Adrenal gland (tissue), 5 donors: ENCODE results near the gene KRTAP4-5.

Source experiments
- POLR2A ChIP-seq, 2 donors: fragments of 450-650 bp; IDR thresholded peaks; one replicate each; pipeline ENCODE4 v1.6.1; 2017; ENCODE audit warnings: antibody characterized with exemption in 2 of 2, mild to moderate bottlenecking in 2 of 2, moderate library complexity in 1 of 2
- TF ChIP-seq, protein P1 (sequence below), 6 experiments: fragments of 450-650 bp in 4 of 6; fragments of 200-600 bp in 2 of 6; sonication (generic) in 1 of 6; IDR thresholded peaks; 1 replicate in 5 of 6; 2 replicates in 1 of 6; pipeline versions ENCODE4 v1.5.1 to v1.8.0; 2016 to 2021; ENCODE audit warnings: antibody characterized with exemption in 6 of 6, mild to moderate bottlenecking in 2 of 6, moderate library complexity in 1 of 6
- donor health status: DM: no; HTN: no; CAD: no.

DNA sequence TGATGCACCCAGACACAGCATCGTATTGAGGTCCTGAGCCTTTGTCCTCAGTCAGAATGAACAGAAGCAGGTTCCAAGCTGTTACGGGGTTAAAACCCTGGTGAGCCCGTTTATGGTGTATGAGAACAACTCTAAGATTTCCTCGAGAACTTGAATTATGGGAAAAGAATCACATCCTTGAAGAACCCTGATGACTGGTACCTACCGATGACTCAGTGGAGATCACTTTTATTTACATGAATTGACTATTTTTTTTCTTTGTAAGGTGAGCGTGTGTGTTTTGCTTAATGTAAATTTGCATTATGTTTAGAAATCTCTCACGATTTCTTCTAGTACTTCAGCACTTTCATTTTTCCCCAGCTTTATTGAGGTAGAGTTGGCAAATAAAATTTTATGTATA, 14.2 kb upstream of the KRTAP4-5 start:
- TF ChIP-seq, protein P1, sequence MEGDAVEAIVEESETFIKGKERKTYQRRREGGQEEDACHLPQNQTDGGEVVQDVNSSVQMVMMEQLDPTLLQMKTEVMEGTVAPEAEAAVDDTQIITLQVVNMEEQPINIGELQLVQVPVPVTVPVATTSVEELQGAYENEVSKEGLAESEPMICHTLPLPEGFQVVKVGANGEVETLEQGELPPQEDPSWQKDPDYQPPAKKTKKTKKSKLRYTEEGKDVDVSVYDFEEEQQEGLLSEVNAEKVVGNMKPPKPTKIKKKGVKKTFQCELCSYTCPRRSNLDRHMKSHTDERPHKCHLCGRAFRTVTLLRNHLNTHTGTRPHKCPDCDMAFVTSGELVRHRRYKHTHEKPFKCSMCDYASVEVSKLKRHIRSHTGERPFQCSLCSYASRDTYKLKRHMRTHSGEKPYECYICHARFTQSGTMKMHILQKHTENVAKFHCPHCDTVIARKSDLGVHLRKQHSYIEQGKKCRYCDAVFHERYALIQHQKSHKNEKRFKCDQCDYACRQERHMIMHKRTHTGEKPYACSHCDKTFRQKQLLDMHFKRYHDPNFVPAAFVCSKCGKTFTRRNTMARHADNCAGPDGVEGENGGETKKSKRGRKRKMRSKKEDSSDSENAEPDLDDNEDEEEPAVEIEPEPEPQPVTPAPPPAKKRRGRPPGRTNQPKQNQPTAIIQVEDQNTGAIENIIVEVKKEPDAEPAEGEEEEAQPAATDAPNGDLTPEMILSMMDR (IDR thresholded peaks at IDR 0.05), result no peak
- no peak for TF ChIP-seq POLR2A (IDR thresholded peaks at IDR 0.05)
